HFFc6 (cell line): ENCODE results near the gene UPP1. TPM values are rescaled to one million over a fixed set of nuclear protein-coding genes. Genes with fewer than 3 reads are reported as not detected.

Experiments used
- DNase-seq: peaks from one replicate; pipeline ENCODE4 v3.0.0-alpha.2; 2018
- H3K27ac Mint-ChIP-seq: 2 replicates; pipeline ENCODE4 v1.8.0; 2020; ENCODE audit warnings: mild to moderate bottlenecking, mixed read lengths
- H3K27me3 Mint-ChIP-seq: 2 replicates; pipeline ENCODE4 v1.8.0; 2021; ENCODE audit warnings: mild to moderate bottlenecking, moderate library complexity, mixed read lengths; ENCODE audit not compliant: insufficient read depth
- H3K36me3 Mint-ChIP-seq: 2 replicates; pipeline ENCODE4 v1.8.0; 2021; ENCODE audit warnings: low read depth, mixed read lengths
- H3K4me1 Mint-ChIP-seq: 2 replicates; pipeline ENCODE4 v1.8.0; 2020; ENCODE audit warnings: low read depth, mixed read lengths
- H3K4me3 Mint-ChIP-seq: 2 replicates; pipeline ENCODE4 v1.8.0; 2020; ENCODE audit warnings: mild to moderate bottlenecking, moderate library complexity, mixed read lengths
- H3K9me3 Mint-ChIP-seq: 2 replicates; pipeline ENCODE4 v1.8.0; 2020; ENCODE audit warnings: mild to moderate bottlenecking, mixed read lengths
- CTCF ChIP-seq: fragments of 200-600 bp; sonication (generic); IDR thresholded peaks from 2 replicates; pipeline ENCODE4 v1.5.0; 2021; ENCODE audit warnings: antibody characterized with exemption, mild to moderate bottlenecking
- total RNA-seq, 6 experiments: library from RNA; stranded (reverse); fragmentation: NEBNext Ultra II Directional; extraction: Animal tissue kit (Norgen Biotek cat#: 25700); gene quantifications; 2 replicates in 1 of 6; 3 replicates in 5 of 6; pipeline ENCODE4 v1.2.3, GENCODE V29; 2021

The UPP1 gene
- total RNA-seq, 6 experiments from 2014 or later: 14.3 to 26.5 (median 22.6) TPM

- Mint-ChIP-seq H3K36me3 (no peaks in the 10 kb centered on the region), H3K27ac (no peak overlapping the region; the same call in 1 of the 2 replicates), H3K4me3 (no peak overlapping the region), H3K9me3 (no peaks in the 10 kb centered on the region), H3K27me3 (peaks cover 7% of the 10 kb centered on the region), H3K4me1 (peaks cover 44% of the 10 kb centered on the region)
- DNase-seq: no peak
- no peak for TF ChIP-seq CTCF
Measured at GRCh38 chr7:48045195-48045765, 43.8 kb upstream of the UPP1 start.

- no peaks in the 10 kb centered on the region for H3K9me3 Mint-ChIP-seq
- H3K27me3 Mint-ChIP-seq: peaks cover 7% of the 10 kb centered on the region
- no peak for DNase-seq
- H3K36me3 Mint-ChIP-seq: no peaks in the 10 kb centered on the region
- peaks cover 33% of the 10 kb centered on the region for H3K4me1 Mint-ChIP-seq
- H3K4me3 Mint-ChIP-seq: no peak overlapping the region
- H3K27ac Mint-ChIP-seq: no peak overlapping the region
- TF ChIP-seq CTCF: no peak
Measured at GRCh38 chr7:48046458-48046857, 42.6 kb upstream of the UPP1 start.

GRCh38 chr7:48048113-48048512, 41.0 kb upstream of the UPP1 start:
- Mint-ChIP-seq H3K27ac (no peak overlapping the region), H3K27me3 (peaks cover 7% of the 10 kb centered on the region), H3K4me3 (no peak overlapping the region), H3K36me3 (no peaks in the 10 kb centered on the region), H3K9me3 (no peaks in the 10 kb centered on the region), H3K4me1 (peaks cover 28% of the 10 kb centered on the region)
- no peak for TF ChIP-seq CTCF
- DNase-seq: no peak

GRCh38 chr7:48049850-48050249, 39.2 kb upstream of the UPP1 start:
- Mint-ChIP-seq H3K9me3 (no peaks in the 10 kb centered on the region), H3K36me3 (no peaks in the 10 kb centered on the region), H3K27ac (no peak overlapping the region), H3K4me3 (no peak overlapping the region), H3K27me3 (peaks cover 6% of the 10 kb centered on the region), H3K4me1 (peaks cover 28% of the 10 kb centered on the region)
- no peak for DNase-seq
- no peak for TF ChIP-seq CTCF

- TF ChIP-seq CTCF: no peak
- peaks cover 7% of the 10 kb centered on the region for H3K36me3 Mint-ChIP-seq
- no peak overlapping the region for H3K4me3 Mint-ChIP-seq
- peak; percentile 50 for DNase-seq
- no peak overlapping the region for H3K27ac Mint-ChIP-seq
- peaks cover 27% of the 10 kb centered on the region for H3K4me1 Mint-ChIP-seq
- peaks cover 3% of the 10 kb centered on the region; the same call in 1 of the 2 replicates for H3K27me3 Mint-ChIP-seq
- H3K9me3 Mint-ChIP-seq: peaks cover 10% of the 10 kb centered on the region; the same call in 1 of the 2 replicates
Measured at GRCh38 chr7:48052748-48053147, 36.3 kb upstream of the UPP1 start.

GRCh38 chr7:48053736-48054135, 35.3 kb upstream of the UPP1 start:
- H3K4me3 Mint-ChIP-seq: no peak overlapping the region
- peaks cover 3% of the 10 kb centered on the region; the same call in 1 of the 2 replicates for H3K27me3 Mint-ChIP-seq
- no peak for TF ChIP-seq CTCF
- peaks cover 16% of the 10 kb centered on the region for H3K36me3 Mint-ChIP-seq
- DNase-seq: no peak
- H3K9me3 Mint-ChIP-seq: peaks cover 17% of the 10 kb centered on the region
- H3K4me1 Mint-ChIP-seq: peaks cover 17% of the 10 kb centered on the region
- H3K27ac Mint-ChIP-seq: no peak overlapping the region; the same call in 1 of the 2 replicates
